ENCODE measurements around the gene CCDC9.
A peak's percentile ranks its signal among the peaks of the same experiment; 100 is the strongest.

Gene CCDC9

GRCh38 chr19:47302249-47302648 is 45.9 kb downstream of the CCDC9 start:
- no peak for DNase-seq

- DNase-seq, result no peak
Measured at GRCh38 chr19:47303966-47304365, 47.6 kb downstream of the CCDC9 start.

- peak; percentile 49 to 51 for DNase-seq
Measured at GRCh38 chr19:47305309-47305751, 49.0 kb downstream of the CCDC9 start.

- DNase-seq, result no peak
Measured at GRCh38 chr19:47306303-47306702, 50.0 kb downstream of the CCDC9 start.

DNA sequence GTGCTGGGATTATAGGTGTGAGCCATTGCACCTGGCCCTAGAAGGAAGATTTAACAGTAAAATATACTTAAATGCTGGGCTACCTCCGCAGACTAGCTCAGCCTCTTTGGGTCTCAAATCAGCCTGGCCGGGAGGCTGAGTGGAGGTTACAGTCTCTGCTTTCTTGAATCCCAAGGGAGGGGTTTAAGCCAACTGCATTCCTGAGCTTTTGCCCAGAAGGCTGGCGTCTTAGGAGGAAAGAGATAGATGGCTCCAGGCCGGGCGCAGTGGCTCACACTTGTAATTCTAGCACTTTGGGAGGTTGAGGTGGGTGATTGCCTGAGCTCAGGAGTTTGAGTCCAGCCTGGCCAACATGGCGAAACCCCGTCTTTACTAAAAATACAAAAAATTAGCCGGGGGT is 52.7 kb downstream of the CCDC9 start:
- DNase-seq, result no peak

- peak in 1 of 2 donors; percentile 67 for DNase-seq
Measured at GRCh38 chr19:47309608-47310007, 53.3 kb downstream of the CCDC9 start, which contains the start of gene C5AR1. C5AR1 (plus strand) TSS chr19:47309861; CDS start chr19:47309896, 35 bp downstream.

DNA sequence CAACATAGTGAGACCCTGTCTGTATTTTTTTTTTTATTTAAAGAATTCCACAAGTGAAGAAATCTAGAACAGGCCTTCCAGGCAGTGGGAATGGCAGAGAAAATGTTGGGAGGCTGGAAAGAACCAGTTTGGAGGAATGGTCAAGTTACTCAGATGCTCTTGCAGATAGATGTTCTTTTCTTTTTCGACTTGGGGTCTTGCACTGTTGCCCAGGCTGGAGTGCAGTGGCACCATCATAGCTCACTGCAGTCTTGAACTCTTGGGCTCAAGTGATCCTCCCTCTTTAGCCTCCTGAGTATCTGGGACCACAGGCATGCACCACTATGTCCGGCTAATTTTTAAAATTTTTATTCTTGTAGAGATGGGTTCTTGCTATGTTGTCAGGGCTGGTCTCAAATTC is 54.0 kb downstream of the CCDC9 start:
- no peak for DNase-seq

- peak in 1 of 2 donors; percentile 52 for DNase-seq
Measured at GRCh38 chr19:47310819-47311218, 54.5 kb downstream of the CCDC9 start.

DNA sequence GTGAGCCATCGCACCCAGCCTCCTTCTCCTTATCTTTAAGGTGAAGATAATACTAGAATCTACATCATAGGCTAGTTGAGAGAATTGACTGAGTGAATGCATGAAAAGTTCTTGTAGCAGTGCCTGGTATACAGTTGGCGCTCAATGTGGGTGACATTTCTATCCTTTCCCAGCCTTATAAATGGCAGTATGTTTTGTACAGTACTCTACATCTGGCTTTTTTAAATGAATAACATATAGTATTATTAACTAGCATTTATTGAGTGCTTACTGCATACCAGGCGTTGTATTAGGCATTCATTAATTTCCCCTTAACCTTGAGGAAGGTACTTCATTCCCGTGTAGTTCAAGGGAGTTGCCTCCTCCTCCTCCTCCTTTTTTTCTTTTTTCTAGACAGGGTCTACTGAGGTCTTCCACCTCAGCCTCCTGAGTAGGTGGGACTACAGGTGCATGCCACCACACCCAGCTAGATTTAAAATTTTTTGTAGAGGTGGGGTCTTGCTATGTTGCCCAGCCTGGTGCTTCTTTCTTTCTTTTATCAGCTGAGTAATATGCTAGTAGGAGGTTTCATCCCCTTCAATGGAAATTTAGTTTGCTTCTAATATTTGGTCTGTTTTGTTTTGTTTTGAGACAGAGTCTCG is 56.2 kb downstream of the CCDC9 start:
- no peak for DNase-seq

DNA sequence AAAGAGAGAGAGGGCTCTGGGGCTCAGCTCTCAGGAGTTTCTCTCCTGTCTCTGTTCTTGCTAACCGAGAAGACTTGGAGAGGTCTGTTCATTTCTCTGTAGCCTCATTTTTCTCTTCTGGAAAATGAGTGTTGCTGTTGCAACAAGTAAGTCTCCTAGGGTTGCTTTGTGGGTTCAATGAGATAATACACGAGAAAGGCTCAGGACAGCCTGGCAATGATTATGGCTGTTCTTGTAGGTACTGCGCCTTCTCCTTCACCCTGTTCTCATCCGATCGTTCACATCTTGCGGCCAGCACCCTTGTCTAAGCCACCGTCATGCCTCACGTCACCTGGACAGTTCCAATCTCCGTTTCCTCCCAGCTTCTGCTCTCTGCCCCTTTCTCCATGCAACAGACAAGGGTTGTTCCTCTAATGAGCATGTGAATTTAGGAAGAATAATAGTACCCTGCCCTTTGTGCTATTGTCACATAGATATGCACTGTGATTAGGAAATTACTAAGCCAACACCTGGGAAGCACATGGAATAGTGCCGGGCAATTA is 57.5 kb downstream of the CCDC9 start:
- DNase-seq, result no peak

- peak in 1 of 2 donors; percentile 82 for DNase-seq
Measured at GRCh38 chr19:47315125-47315821, 58.9 kb downstream of the CCDC9 start.

GRCh38 chr19:47316513-47316912 is 60.2 kb downstream of the CCDC9 start:
- no peak for DNase-seq

- DNase-seq, result no peak
Measured at GRCh38 chr19:47319923-47320871, 63.9 kb downstream of the CCDC9 start.

All from CD4-positive, alpha-beta T cell treated with Interleukin-1 beta for 1 hour (primary cell).